HL-60 (cell line): ENCODE data around the gene YARS1.

ENCODE experiments used
- CTCF ChIP-seq: IDR thresholded peaks from one replicate; pipeline ENCODE4 v1.5.1; 2011; ENCODE audit warnings: low read length, control low read depth, inconsistent platforms; ENCODE audit not compliant: insufficient read depth
- GABPA ChIP-seq: IDR thresholded peaks from 2 replicates; pipeline ENCODE4 v1.6.1; 2012; ENCODE audit warnings: low read depth
- POLR2AphosphoS5 ChIP-seq: IDR thresholded peaks from 2 replicates; pipeline ENCODE4 v1.6.1; 2012; ENCODE audit warnings: low read depth
- REST ChIP-seq: IDR thresholded peaks from 2 replicates; pipeline ENCODE4 v1.6.1; 2012; ENCODE audit warnings: low read depth; ENCODE audit not compliant: insufficient replicate concordance

- no peak for TF ChIP-seq CTCF
- no peak for TF ChIP-seq POLR2AphosphoS5
- no peak for TF ChIP-seq REST
- TF ChIP-seq GABPA = no peak
Observed at GRCh38 chr1:32828341-32828740, 11.2 kb upstream of the YARS1 start.
